Hepatocyte (in vitro differentiated cells): Measurements from ENCODE around the gene FBLN2. TPM values are rescaled to one million over a fixed set of nuclear protein-coding genes. Genes with fewer than 3 reads are reported as not detected.

ENCODE experiments used
- DNase-seq: peaks from one replicate; pipeline ENCODE4 v3.0.0-alpha.2; 2016; ENCODE audit warnings: low spot score
- H2AFZ ChIP-seq: fragments of 200-600 bp; sonication (generic); 2 replicates; pipeline ENCODE4 v1.6.0; 2016; ENCODE audit warnings: antibody characterized with exemption, mild to moderate bottlenecking
- H3K27ac ChIP-seq: fragments of 200-600 bp; sonication (generic); 2 replicates; pipeline ENCODE4 v1.5.1; 2016; ENCODE audit warnings: mild to moderate bottlenecking
- H3K27me3 ChIP-seq: fragments of 200-600 bp; sonication (generic); 2 replicates; pipeline ENCODE4 v1.6.1; 2016
- H3K36me3 ChIP-seq: fragments of 200-600 bp; sonication (generic); replicated peaks from 2 replicates; pipeline ENCODE4 v1.5.1; 2016; ENCODE audit warnings: low read depth; ENCODE audit not compliant: insufficient read depth
- H3K4me1 ChIP-seq: fragments of 200-600 bp; sonication (generic); 2 replicates; pipeline ENCODE4 v1.5.1; 2016; ENCODE audit warnings: mild to moderate bottlenecking, moderate library complexity; ENCODE audit not compliant: insufficient read depth
- H3K4me2 ChIP-seq: fragments of 200-600 bp; sonication (generic); 2 replicates; pipeline ENCODE4 v1.6.0; 2016
- H3K4me3 ChIP-seq: fragments of 200-600 bp; sonication (generic); 2 replicates; pipeline ENCODE4 v1.5.1; 2016; ENCODE audit warnings: mild to moderate bottlenecking
- H3K79me2 ChIP-seq: fragments of 200-600 bp; sonication (generic); 2 replicates; pipeline ENCODE4 v1.6.0; 2017; ENCODE audit warnings: mild to moderate bottlenecking
- H3K9me2 ChIP-seq: fragments of 200-600 bp; sonication (generic); replicated peaks from 2 replicates; pipeline ENCODE4 v1.6.0; 2017; ENCODE audit warnings: mild to moderate bottlenecking; ENCODE audit not compliant: insufficient read depth
- H3K9me3 ChIP-seq: fragments of 200-600 bp; sonication (generic); 2 replicates; pipeline ENCODE4 v1.5.1; 2016; ENCODE audit warnings: low read depth, mild to moderate bottlenecking
- H4K20me1 ChIP-seq: fragments of 200-600 bp; sonication (generic); 2 replicates; pipeline ENCODE4 v1.6.0; 2016; ENCODE audit warnings: mild to moderate bottlenecking; ENCODE audit not compliant: insufficient read depth, poor library complexity, severe bottlenecking
- EZH2 ChIP-seq: fragments of 200-600 bp; sonication (generic); IDR thresholded peaks from 2 replicates; pipeline ENCODE4 v1.6.1; 2016; ENCODE audit warnings: antibody characterized with exemption, mild to moderate bottlenecking, borderline replicate concordance
- EZH2phosphoT487 ChIP-seq: fragments of 200-600 bp; sonication (generic); IDR thresholded peaks from one replicate; pipeline ENCODE4 v1.6.1; 2018; ENCODE audit warnings: antibody characterized with exemption, mild to moderate bottlenecking, low read depth, moderate library complexity; ENCODE audit not compliant: unreplicated experiment, severe bottlenecking
- WGBS: methylation state at CpG from one replicate; pipeline ENCODE4 v1.1.6; 2016; ENCODE audit warnings: low lambda C conversion rate; ENCODE audit errors: missing lambda C conversion rate; 5-methylcytosine and 5-hydroxymethylcytosine counted together
- polyA plus RNA-seq: library from polyadenylated mRNA; unstranded; fragments of >200 nt; fragmentation: Nextera tagmentation; extraction: Ambion mirVana; gene quantifications from 2 replicates; pipeline ENCODE4 v1.2.1, GENCODE V29; 2016
- total RNA-seq: library from RNA; depleted of rRNA; stranded (reverse); fragments of >200 nt; gene quantifications from 2 replicates; pipeline ENCODE4 v1.2.3, GENCODE V29; 2014
- TF ChIP-seq, protein P1 (sequence below): fragments of 200-600 bp; sonication (generic); IDR thresholded peaks from 2 replicates; pipeline ENCODE4 v1.5.1; 2016; ENCODE audit warnings: antibody characterized with exemption, mild to moderate bottlenecking; ENCODE audit not compliant: poor library complexity

Gene FBLN2
- total and polyA plus RNA-seq, 2 experiments from 2014 or later = 75.8 to 76.2 TPM

DNA sequence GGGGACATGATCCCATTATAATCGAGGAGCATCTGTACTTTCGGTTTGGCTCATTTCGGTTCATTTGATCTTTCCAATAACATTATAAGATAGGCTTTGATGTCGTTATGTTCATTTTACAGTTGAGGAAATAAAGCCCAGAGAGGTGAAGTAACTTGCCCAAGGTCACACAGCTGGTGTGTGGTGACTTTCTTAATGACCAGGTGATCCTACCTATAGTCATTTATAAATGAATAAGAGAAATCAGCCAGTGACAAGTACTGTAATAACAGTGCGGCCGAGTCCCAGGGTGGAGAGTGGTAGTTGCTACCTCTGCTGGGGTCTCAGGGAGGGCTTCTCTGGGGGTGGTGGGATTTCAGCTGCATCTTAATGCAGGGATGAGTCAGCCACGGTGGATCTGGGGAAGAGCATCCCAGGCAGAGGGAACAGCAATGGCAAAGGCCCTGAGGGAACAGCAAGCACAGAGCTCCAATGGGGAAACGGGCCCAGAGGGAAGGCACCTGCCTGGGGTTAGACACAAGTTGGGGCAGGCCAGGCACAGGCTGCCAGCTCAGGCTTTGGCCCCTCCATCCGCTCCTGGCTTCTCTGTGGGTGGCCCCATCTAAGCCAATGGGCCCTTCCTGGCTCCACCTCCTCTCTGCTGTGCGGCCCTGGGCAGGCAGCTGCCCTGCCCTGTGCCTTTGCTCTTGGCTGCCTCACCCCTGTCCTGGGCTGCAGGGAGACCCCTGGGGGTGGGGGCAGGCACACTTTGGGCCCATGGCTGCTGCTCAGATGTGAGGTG, 1.1 kb upstream of the FBLN2 start:
- H3K36me3 ChIP-seq = no peaks in the 10 kb centered on the region
- peaks cover 14% of the 10 kb centered on the region for H3K4me1 ChIP-seq
- no peaks in the 10 kb centered on the region for H4K20me1 ChIP-seq
- H3K4me2 ChIP-seq = peak overlapping the region; percentile 89
- DNase-seq = no peak
- no peaks in the 10 kb centered on the region for H3K79me2 ChIP-seq
- H3K4me3 ChIP-seq = no peak overlapping the region
- TF ChIP-seq EZH2phosphoT487 (no peak), EZH2 (no peak)
- TF ChIP-seq, protein P1, sequence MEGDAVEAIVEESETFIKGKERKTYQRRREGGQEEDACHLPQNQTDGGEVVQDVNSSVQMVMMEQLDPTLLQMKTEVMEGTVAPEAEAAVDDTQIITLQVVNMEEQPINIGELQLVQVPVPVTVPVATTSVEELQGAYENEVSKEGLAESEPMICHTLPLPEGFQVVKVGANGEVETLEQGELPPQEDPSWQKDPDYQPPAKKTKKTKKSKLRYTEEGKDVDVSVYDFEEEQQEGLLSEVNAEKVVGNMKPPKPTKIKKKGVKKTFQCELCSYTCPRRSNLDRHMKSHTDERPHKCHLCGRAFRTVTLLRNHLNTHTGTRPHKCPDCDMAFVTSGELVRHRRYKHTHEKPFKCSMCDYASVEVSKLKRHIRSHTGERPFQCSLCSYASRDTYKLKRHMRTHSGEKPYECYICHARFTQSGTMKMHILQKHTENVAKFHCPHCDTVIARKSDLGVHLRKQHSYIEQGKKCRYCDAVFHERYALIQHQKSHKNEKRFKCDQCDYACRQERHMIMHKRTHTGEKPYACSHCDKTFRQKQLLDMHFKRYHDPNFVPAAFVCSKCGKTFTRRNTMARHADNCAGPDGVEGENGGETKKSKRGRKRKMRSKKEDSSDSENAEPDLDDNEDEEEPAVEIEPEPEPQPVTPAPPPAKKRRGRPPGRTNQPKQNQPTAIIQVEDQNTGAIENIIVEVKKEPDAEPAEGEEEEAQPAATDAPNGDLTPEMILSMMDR = no peak
- H3K27ac ChIP-seq = no peak overlapping the region
- WGBS = 79% methylated on average over 10 of the region's 10 CpGs
- no peaks in the 10 kb centered on the region for H3K27me3 ChIP-seq
- no peaks in the 10 kb centered on the region for H3K9me3 ChIP-seq
- H3K9me2 ChIP-seq = no peaks in the 10 kb centered on the region
- H2AFZ ChIP-seq = no peak overlapping the region

DNA sequence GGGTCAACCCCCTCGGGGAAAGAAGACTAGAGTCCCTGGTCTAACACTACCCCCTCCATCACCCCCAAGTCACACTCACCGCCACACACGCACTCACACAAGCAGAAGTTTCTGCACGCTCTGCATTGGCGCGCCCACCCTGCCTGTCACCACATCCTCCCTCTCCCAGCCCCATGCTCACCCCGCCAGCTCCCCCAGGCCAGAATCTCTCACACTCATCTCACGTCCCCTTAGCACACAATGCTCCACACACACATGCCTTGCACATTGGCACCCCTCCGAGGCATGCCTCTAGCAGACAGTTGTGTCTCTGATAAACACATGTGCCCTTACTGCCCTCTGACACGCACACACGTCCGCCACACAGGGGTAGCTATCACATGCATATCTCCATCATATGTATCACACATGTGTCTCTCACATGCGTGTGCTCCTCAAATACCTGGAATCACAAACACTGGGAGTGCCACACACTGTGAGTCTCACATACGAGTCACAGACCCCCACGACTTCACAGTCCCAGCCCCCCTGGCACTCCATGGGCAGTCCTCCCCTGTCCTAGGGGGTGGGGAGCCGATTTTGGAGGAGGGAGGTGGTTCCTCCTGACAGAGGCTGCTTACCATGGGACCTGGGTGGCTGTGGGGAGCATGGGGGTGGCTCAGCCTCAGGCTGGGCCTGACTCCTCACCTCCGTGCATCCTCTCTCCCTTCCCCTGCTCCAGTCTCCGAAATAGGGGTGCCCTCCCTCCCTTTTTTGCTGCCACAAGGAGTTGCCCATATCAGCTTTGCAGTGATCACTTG, 898 bp downstream of the FBLN2 start:
- no peak overlapping the region for H3K4me3 ChIP-seq
- WGBS = 85% methylated on average over 17 of the region's 18 CpGs
- no peaks in the 10 kb centered on the region for H3K79me2 ChIP-seq

DNA sequence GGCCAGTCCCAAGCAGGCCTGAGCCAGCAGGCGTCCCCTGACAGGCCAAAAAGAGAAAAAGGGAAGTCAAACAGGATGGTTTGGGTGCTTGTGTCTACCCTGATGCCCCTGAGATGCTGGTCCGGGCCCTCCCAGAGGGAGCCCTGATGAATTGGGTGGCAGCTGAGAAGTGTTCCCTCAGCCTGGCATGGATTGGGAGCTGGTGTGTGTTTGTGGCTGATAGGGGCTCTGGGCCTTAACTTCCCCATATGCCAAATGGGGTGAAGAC, 1.4 kb downstream of the FBLN2 start:
- H2AFZ ChIP-seq = no peak overlapping the region
- TF ChIP-seq, protein P1 = no peak
- no peak for TF ChIP-seq EZH2phosphoT487
- TF ChIP-seq EZH2 = no peak
- no peaks in the 10 kb centered on the region for H4K20me1 ChIP-seq
- no peaks in the 10 kb centered on the region for H3K9me3 ChIP-seq
- H3K79me2 ChIP-seq = no peaks in the 10 kb centered on the region
- no peak for DNase-seq
- H3K27ac ChIP-seq = no peak overlapping the region
- H3K4me2 ChIP-seq = peak overlapping the region; percentile 89
- 84% methylated on average over 2 of the region's 2 CpGs for WGBS
- H3K36me3 ChIP-seq = no peaks in the 10 kb centered on the region
- H3K4me3 ChIP-seq = no peak overlapping the region
- peaks cover 14% of the 10 kb centered on the region for H3K4me1 ChIP-seq
- H3K9me2 ChIP-seq = no peaks in the 10 kb centered on the region
- no peaks in the 10 kb centered on the region for H3K27me3 ChIP-seq

More for the DNA sequence above, 898 bp downstream of the FBLN2 start:
- H3K4me2 ChIP-seq = peak overlapping the region; percentile 89
- no peaks in the 10 kb centered on the region for H3K9me2 ChIP-seq
- H3K27me3 ChIP-seq = no peaks in the 10 kb centered on the region
- H3K27ac ChIP-seq = no peak overlapping the region
- H3K9me3 ChIP-seq = no peaks in the 10 kb centered on the region
- DNase-seq = no peak
- no peak overlapping the region for H2AFZ ChIP-seq
- H4K20me1 ChIP-seq = no peaks in the 10 kb centered on the region
- TF ChIP-seq EZH2 = no peak
- TF ChIP-seq, protein P1 = no peak
- TF ChIP-seq EZH2phosphoT487 = no peak
- no peaks in the 10 kb centered on the region for H3K36me3 ChIP-seq
- H3K4me1 ChIP-seq = peaks cover 14% of the 10 kb centered on the region
